Stimulated activated CD8-positive, alpha-beta memory T cell treated with anti-CD3 and anti-CD28 coated beads, Interleukin-4, amount 100 ng/mL, for 24 hours (primary cell): ENCODE data around the gene ETS1.

Experiments used
- DNase-seq: peaks from one replicate; pipeline ENCODE4 v3.0.0-alpha.2; 2020; ENCODE audit warnings: low read depth

The ETS1 gene

GRCh38 chr11:128587415-128587814 lies at the start of gene ETS1:
Gene ETS1 (minus strand): TSS chr11:128587558. CDS start chr11:128573130, 14,428 bp downstream.
- no peak for DNase-seq

DNA sequence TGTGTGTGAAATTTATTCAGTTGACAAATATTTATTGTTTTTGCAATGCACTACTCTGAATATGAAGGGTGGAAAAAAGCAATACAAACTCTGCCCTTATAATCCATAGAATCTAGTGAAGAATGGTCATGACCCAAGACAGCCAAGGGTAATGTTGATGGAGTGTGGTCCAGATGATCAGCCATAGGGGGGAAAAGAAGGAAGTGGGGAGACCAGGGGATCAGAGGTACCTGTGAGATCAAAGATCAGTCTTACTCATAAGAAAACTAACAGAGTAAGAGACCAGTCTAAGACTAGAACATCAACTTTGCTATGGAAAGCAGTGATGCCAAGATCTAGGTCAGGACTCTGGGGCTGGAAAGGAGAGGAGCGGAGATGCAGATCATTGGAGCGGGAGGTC lies 47.0 kb upstream of the ETS1 start:
- DNase-seq, result no peak

- no peak for DNase-seq
Observed at GRCh38 chr11:128633384-128633965, 46.1 kb upstream of the ETS1 start.

DNA sequence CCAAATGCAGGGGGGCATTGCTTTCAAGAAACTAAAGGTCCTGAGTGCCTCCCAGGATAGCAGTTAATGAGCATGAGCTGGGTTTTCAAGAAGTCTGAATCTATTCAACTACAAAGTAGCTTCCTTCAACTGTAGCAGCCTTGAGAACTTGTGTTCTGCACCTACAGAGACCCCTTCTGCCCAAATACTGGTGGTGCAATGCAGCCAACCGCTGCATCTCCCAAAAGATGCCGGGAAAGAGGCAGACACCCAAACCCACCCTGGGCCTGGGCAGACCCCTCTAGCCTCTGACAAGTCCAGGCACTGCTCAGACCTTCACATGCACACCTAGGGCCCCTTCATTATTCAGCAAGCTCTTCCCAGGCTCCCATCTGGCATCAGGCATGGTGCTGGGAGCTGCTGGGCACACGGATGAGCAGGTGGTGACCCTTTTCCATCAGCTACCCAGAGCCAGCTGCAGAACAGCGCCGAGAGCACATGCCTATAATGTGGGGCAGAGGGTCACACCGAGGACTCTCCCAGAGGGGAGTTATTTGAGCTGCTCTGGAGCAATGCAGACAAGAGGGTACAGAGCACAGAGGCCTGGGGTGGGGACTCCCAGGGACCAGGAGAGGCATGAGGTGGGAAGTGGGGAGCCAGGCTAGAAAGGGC lies 44.9 kb upstream of the ETS1 start:
- no peak for DNase-seq

- DNase-seq, result peak; percentile 81
Observed at GRCh38 chr11:128630367-128631230, 43.2 kb upstream of the ETS1 start.

DNA sequence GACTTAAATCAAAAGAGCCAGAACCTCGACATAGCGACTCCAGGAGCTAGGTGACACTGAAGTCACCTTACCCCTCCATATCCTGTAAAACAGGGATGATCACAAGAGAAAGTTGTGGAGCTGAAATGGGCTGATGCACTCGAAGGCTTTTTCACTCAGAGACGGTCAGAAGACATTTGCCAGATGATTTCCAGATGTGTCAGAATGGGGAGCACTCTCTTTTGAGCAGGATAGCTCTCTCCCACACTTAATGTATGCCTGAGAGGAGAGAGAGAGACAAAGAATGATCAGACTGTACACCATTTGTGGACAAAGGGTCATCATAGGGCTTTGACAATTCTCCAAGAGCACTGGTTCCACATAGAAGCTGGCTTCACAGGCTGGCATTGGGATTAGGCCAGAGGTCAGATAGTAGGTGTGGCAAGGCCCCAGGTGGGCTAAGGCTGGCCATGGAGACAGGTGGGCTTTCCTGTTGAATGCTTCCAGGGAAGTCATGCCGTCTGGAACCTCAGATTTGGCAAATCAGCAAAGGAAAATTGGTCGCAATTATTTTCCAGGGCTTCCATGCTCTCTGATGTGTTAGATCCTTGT lies 42.3 kb upstream of the ETS1 start:
- DNase-seq, result no peak

- no peak for DNase-seq
Observed at GRCh38 chr11:128628686-128629085, 41.3 kb upstream of the ETS1 start.

DNA sequence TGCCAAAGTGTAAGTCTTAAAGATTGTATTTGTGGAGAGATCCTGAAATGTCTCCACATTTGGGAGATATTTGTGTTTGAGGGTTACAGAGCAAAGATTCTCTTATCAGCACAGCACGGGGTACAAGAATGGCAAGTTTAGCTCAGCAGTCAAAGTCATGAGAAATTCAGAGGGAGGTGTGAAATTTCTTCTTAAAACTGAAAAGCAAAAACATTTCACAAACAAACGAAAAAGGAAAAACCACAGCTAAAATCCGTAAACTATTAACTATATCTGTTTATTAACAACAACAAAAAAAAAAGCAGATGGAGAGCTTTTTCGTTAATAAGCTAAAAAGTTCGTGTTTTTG lies 40.9 kb upstream of the ETS1 start:
- no peak for DNase-seq

GRCh38 chr11:128627666-128628324 lies 40.4 kb upstream of the ETS1 start:
- peak; percentile 29 for DNase-seq

DNA sequence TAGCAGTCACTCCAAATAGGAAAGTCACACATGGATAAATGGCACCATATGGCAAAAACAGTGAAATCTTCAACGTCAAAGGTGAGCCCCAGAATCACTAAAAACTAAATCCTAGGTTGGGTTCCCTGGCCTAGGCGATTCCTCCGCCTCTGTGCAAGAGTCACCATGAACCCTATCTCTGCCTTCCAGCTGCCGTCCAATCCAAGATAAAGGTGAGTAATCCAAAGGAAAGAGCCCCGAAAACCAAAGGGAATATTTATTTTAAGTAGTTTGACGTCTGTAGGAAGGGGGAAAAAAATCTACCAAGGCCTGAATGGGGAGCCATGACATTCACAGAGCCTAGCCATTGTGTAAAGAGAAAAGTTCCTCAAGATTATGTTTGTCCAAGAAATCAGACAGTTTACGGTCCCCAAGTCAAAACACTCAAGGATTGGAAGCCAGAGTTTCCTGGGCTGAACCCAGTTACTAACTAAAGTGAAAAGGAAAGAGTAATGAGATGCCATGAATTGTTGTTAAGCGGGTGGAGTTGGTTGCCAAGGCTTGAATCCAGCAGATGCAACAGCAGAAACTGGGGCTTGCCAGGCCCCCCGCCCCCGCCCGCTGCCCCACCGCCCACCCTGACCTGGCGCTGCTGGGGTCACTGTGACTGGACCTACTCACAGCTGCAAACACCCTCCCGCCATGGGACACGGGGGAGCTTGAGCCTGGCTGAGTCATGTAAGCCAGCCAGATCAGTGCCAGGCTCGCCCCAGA lies 39.7 kb upstream of the ETS1 start:
- no peak for DNase-seq

GRCh38 chr11:128625746-128626145 lies 38.4 kb upstream of the ETS1 start:
- DNase-seq, result no peak

GRCh38 chr11:128625326-128625725 lies 38.0 kb upstream of the ETS1 start:
- no peak for DNase-seq

DNA sequence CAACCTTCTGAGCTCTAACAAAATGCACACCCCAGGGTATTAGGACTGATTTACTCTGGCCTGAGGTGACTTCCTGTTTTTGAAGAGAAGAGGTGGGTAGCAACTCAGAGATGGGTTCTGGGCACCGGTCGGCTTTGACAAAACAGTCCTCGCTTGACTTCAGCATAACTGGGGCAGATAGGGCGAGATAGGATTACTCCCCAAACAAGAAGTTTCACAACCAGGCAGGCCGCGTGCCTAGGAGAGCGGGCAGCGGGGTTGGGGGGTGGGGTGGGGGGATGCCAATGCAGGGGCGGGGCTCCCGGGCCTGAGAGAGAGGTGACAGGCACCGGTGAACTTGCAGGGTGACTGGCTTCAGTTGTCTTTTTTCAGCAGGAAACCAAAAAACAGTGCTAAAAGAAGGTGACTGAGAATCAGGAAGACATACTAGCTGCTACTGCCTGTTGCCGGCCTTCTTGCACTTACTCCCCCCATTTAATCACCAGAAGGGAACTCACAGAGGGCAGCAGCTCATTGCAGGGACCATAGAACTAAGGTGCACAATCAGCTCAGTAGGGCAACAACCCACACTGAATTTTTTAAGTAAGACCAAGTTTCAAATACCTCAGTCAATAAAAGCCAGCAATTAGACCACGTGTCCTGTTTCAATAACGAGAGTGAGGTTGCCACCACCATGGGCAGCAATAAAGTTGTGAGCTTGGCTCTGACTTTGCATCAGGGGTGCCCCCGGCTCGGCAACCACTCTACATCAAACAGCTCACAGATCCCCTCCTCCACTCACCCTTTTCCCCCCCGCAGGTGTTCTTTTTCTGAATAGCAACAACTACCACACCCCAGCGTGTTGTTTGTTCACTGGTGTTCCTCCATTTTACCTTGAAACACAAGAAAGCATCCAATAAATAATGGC lies 37.2 kb upstream of the ETS1 start:
- DNase-seq, result peak; percentile 39

DNA sequence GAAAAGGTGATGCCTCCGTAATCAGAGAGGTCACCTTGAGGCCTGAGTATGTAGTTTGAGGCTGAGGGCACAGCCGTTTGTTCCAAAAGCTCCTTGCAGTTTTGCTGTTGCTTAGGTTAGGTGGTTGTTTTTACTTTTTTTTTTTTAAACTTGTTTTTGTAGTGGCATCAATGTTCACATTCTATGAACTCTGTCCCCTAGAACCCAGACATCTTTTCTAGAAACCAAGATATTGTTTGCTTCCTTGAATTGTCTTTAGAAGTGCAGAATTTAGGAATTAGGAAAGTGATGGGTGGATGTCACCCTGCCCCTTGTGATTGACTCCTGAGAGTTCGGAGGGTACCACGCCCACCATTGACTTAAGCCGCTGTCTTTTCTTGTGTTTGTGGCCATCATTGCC lies 35.7 kb upstream of the ETS1 start:
- DNase-seq, result no peak

- no peak for DNase-seq
Observed at GRCh38 chr11:128621601-128622501, 34.5 kb upstream of the ETS1 start.

GRCh38 chr11:128620309-128621100 lies 33.1 kb upstream of the ETS1 start:
- DNase-seq, result no peak

DNA sequence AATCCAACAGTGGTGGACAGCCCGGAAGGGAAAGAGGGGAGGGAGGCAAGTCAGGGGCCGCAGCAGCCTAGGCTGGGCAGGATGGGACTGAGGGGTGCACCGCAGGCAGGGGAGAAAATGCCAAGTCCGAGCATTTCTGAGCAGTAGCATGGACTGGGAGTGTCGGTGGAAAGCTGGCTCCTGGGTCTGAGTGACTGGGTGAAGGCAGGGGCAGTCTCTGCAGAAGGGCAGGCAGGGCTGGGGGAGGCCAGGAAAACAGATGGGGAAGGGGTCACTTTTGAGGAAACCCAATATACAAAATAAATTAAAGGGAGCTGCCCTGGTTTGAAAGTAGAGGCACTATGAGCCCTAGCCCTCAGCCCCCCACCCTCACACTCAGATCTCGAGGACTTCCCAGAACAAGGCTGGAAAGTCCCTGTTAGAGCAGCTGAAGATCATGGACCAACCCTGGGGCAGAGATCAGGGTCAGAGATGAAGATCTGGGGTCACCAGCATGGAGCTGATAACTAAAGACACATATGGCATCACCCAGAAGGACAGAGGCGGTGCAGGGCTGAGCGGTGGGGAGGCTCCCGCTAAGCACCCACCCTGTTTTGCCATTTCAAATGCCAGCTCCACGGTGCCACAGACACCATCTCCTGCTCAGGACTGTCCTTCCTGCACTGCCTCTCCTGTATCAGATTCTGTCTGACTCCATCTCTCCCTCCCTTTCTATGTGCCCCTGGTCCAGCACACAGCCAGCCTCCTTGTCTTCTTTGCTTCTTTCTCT lies 32.4 kb upstream of the ETS1 start:
- no peak for DNase-seq

- DNase-seq, result no peak
Observed at GRCh38 chr11:128619007-128619406, 31.6 kb upstream of the ETS1 start.
